BLaER1 treated with 17β-estradiol and CSF1 and Interleukin-3, amounts not matched to agents 10 nM and 100 nM (cell line): ENCODE data around the gene SDCCAG8.

Experiments used
- H3K27ac ChIP-seq, 11 experiments: shearing (Covaris generic); formaldehyde crosslinking; 2 replicates each; pipeline ENCODE4 v1.8.1; 2022
- H3K27me3 ChIP-seq, 11 experiments: shearing (Covaris generic); formaldehyde crosslinking; 2 replicates each; pipeline ENCODE4 v1.8.1; 2022
- H3K36me3 ChIP-seq, 11 experiments: shearing (Covaris generic); formaldehyde crosslinking; 2 replicates each; pipeline ENCODE4 v1.8.1; 2022
- H3K4me1 ChIP-seq, 10 experiments: shearing (Covaris generic); formaldehyde crosslinking; 2 replicates each; pipeline ENCODE4 v1.8.1; 2022
- H3K4me2 ChIP-seq, 11 experiments: shearing (Covaris generic); formaldehyde crosslinking; 2 replicates each; pipeline ENCODE4 v1.8.1; 2022
- H3K4me3 ChIP-seq, 10 experiments: shearing (Covaris generic); formaldehyde crosslinking; 2 replicates each; pipeline ENCODE4 v1.8.1; 2022
- H3K9ac ChIP-seq, 11 experiments: shearing (Covaris generic); formaldehyde crosslinking; 2 replicates each; pipeline ENCODE4 v1.8.1; 2022
- H3K9me3 ChIP-seq, 11 experiments: shearing (Covaris generic); formaldehyde crosslinking; replicated peaks in 1 of 11; 2 replicates each; pipeline ENCODE4 v1.8.1; 2022
- H4K20me1 ChIP-seq, 11 experiments: shearing (Covaris generic); formaldehyde crosslinking; 2 replicates each; pipeline ENCODE4 v1.8.1; 2022
- Cebpa-rat ChIP-seq, 11 experiments: shearing (Covaris generic); IDR thresholded peaks; 2 replicates each; pipeline ENCODE4 v1.8.1; 2022

Gene SDCCAG8

GRCh38 chr1:243413431-243414151 lies 157.8 kb downstream of the SDCCAG8 start:
- peak overlapping the region in 7 of 11 experiments; percentile 11 to 37 (median 18); a peak in 6 of 22 replicates for H3K4me2 ChIP-seq

GRCh38 chr1:243414152-243414494 lies 158.3 kb downstream of the SDCCAG8 start:
- H3K27me3 ChIP-seq, result no peaks in the 10 kb centered on the region
- no peaks in the 10 kb centered on the region for H4K20me1 ChIP-seq
- 0 out of 22 replicates have a peak, but pooled peaks cover 0 to 3% (median 0%) of the 10 kb centered on the region in 11 experiments for H3K9me3 ChIP-seq
- H3K4me3 ChIP-seq, result no peak overlapping the region
- no peak for TF ChIP-seq Cebpa-rat (IDR thresholded peaks at IDR 0.05)
- no peak overlapping the region for H3K27ac ChIP-seq
- peak overlapping the region in 5 of 11 experiments; percentile 11 to 37 (median 28); a peak in 5 of 22 replicates for H3K4me2 ChIP-seq
- H3K9ac ChIP-seq, result no peak overlapping the region
- peaks cover 0 to 81% (median 16%) of the 10 kb centered on the region in 11 experiments; a peak in 16 of 22 replicates for H3K36me3 ChIP-seq
- H3K4me1 ChIP-seq, result peaks cover 0 to 13% (median 9%) of the 10 kb centered on the region in 10 experiments; a peak in 12 of 20 replicates

More at GRCh38 chr1:243413431-243414151, 157.8 kb downstream of the SDCCAG8 start:
- H3K9ac ChIP-seq, result no peak overlapping the region
- no peak overlapping the region for H3K27ac ChIP-seq
- no peaks in the 10 kb centered on the region for H4K20me1 ChIP-seq
- H3K4me1 ChIP-seq, result peaks cover 0 to 13% (median 9%) of the 10 kb centered on the region in 10 experiments; a peak in 12 of 20 replicates
- no peaks in the 10 kb centered on the region for H3K27me3 ChIP-seq
- H3K9me3 ChIP-seq, result no peaks in the 10 kb centered on the region
- H3K36me3 ChIP-seq, result peaks cover 0 to 76% (median 16%) of the 10 kb centered on the region in 11 experiments; a peak in 16 of 22 replicates
- no peak for TF ChIP-seq Cebpa-rat (IDR thresholded peaks at IDR 0.05)
- H3K4me3 ChIP-seq, result no peak overlapping the region

- TF ChIP-seq Cebpa-rat (IDR thresholded peaks at IDR 0.05), result no peak
- H3K4me1 ChIP-seq, result peaks cover 11 to 21% (median 17%) of the 10 kb centered on the region in 10 experiments
- no peaks in the 10 kb centered on the region for H4K20me1 ChIP-seq
- H3K27ac ChIP-seq, result no peak overlapping the region
- peaks cover 0 to 66% (median 16%) of the 10 kb centered on the region in 11 experiments; a peak in 16 of 22 replicates for H3K36me3 ChIP-seq
- H3K4me3 ChIP-seq, result no peak overlapping the region
- 0 out of 22 replicates have a peak, but pooled peaks cover 0 to 3% (median 0%) of the 10 kb centered on the region in 11 experiments for H3K9me3 ChIP-seq
- no peak overlapping the region for H3K9ac ChIP-seq
- no peak overlapping the region for H3K4me2 ChIP-seq
- H3K27me3 ChIP-seq, result no peaks in the 10 kb centered on the region
Observed at GRCh38 chr1:243415663-243416408, 160.0 kb downstream of the SDCCAG8 start.

- H3K4me1 ChIP-seq, result peaks cover 17 to 28% (median 24%) of the 10 kb centered on the region in 10 experiments
- no peak overlapping the region for H3K4me2 ChIP-seq
- no peaks in the 10 kb centered on the region for H3K27me3 ChIP-seq
- no peak overlapping the region for H3K27ac ChIP-seq
- H3K9me3 ChIP-seq, result 0 out of 22 replicates have a peak, but pooled peaks cover 0 to 3% (median 0%) of the 10 kb centered on the region in 11 experiments
- no peak overlapping the region for H3K4me3 ChIP-seq
- no peak for TF ChIP-seq Cebpa-rat (IDR thresholded peaks at IDR 0.05)
- H3K9ac ChIP-seq, result no peak overlapping the region
- peaks cover 0 to 59% (median 16%) of the 10 kb centered on the region in 11 experiments; a peak in 16 of 22 replicates for H3K36me3 ChIP-seq
- H4K20me1 ChIP-seq, result no peaks in the 10 kb centered on the region
Observed at GRCh38 chr1:243416495-243416894, 160.7 kb downstream of the SDCCAG8 start.

GRCh38 chr1:243420016-243420945 lies 164.4 kb downstream of the SDCCAG8 start:
- peaks cover 0 to 40% (median 16%) of the 10 kb centered on the region in 11 experiments; a peak in 16 of 22 replicates for H3K36me3 ChIP-seq
- H3K4me3 ChIP-seq, result 0 out of 20 replicates have a peak overlapping the region, but pooled peaks of 1 of the 10 experiments have one; percentile 43
- H4K20me1 ChIP-seq, result no peaks in the 10 kb centered on the region
- peak overlapping the region in 3 of 11 experiments; percentile 61 to 79 (median 69); a peak in 5 of 22 replicates for H3K9ac ChIP-seq
- H3K4me2 ChIP-seq, result peak overlapping the region; percentile 75 to 97 (median 88)
- no peaks in the 10 kb centered on the region for H3K27me3 ChIP-seq
- TF ChIP-seq Cebpa-rat (IDR thresholded peaks at IDR 0.05), result no peak
- H3K27ac ChIP-seq, result peak overlapping the region in 8 of 11 experiments; percentile 9 to 85 (median 70); a peak in 12 of 22 replicates
- H3K4me1 ChIP-seq, result peaks cover 24 to 31% (median 28%) of the 10 kb centered on the region in 10 experiments
- H3K9me3 ChIP-seq, result 0 out of 22 replicates have a peak, but pooled peaks cover 0 to 3% (median 0%) of the 10 kb centered on the region in 11 experiments

- H3K27ac ChIP-seq, result peak overlapping the region in 10 of 11 experiments; percentile 43 to 85 (median 74); a peak in 21 of 22 replicates
Observed at GRCh38 chr1:243420946-243421685, 165.3 kb downstream of the SDCCAG8 start.

GRCh38 chr1:243421784-243422183 lies 165.9 kb downstream of the SDCCAG8 start:
- Histone ChIP-seq H3K4me2 (peak overlapping the region; percentile 75 to 97 (median 88)), H3K9ac (peak overlapping the region; percentile 59 to 79 (median 68))

More at GRCh38 chr1:243420946-243421685, 165.3 kb downstream of the SDCCAG8 start:
- peak overlapping the region; percentile 75 to 97 (median 88) for H3K4me2 ChIP-seq
- H4K20me1 ChIP-seq, result no peaks in the 10 kb centered on the region
- H3K9ac ChIP-seq, result peak overlapping the region; percentile 59 to 79 (median 68)
- H3K4me3 ChIP-seq, result peak overlapping the region; percentile 43 to 64 (median 50)
- peaks cover 0 to 40% (median 8%) of the 10 kb centered on the region in 11 experiments; a peak in 15 of 22 replicates for H3K36me3 ChIP-seq
- H3K9me3 ChIP-seq, result 0 out of 22 replicates have a peak, but pooled peaks cover 0 to 3% (median 0%) of the 10 kb centered on the region in 11 experiments
- no peak for TF ChIP-seq Cebpa-rat (IDR thresholded peaks at IDR 0.05)
- peaks cover 24 to 31% (median 28%) of the 10 kb centered on the region in 10 experiments for H3K4me1 ChIP-seq
- no peaks in the 10 kb centered on the region for H3K27me3 ChIP-seq

More at GRCh38 chr1:243421784-243422183, 165.9 kb downstream of the SDCCAG8 start:
- no peaks in the 10 kb centered on the region for H4K20me1 ChIP-seq
- peaks cover 24 to 31% (median 28%) of the 10 kb centered on the region in 10 experiments for H3K4me1 ChIP-seq
- no peak for TF ChIP-seq Cebpa-rat (IDR thresholded peaks at IDR 0.05)
- 0 out of 22 replicates have a peak, but pooled peaks cover 0 to 3% (median 0%) of the 10 kb centered on the region in 11 experiments for H3K9me3 ChIP-seq
- peak overlapping the region; percentile 43 to 64 (median 50) for H3K4me3 ChIP-seq
- H3K27me3 ChIP-seq, result no peaks in the 10 kb centered on the region
- H3K36me3 ChIP-seq, result peaks cover 0 to 40% (median 10%) of the 10 kb centered on the region in 11 experiments; a peak in 13 of 22 replicates
- H3K27ac ChIP-seq, result peak overlapping the region in 10 of 11 experiments; percentile 43 to 85 (median 74); a peak in 21 of 22 replicates
